ENCODE measurements around the gene GLYR1.

The GLYR1 gene

DNA sequence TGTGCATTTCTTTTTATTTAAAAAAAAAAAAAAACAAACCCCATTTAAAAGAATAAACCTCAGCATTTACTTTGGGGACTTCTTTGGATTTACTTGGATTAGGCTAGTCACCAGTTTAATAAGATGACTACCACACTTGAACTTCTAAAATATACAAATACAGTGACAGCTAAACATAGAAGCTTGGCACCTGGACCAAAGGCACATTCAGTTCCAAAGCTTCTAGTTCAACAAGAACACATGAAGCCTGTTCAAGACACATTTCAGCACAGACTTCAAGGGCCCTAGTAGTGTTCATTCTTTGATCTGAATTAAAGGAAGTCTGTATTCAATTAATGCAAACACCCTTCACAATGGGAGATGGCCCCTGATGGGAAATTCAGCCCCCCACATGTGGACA lies 33.0 kb downstream of the GLYR1 start:
- POLR2A ChIA-PET: no interaction called here
- no peak overlapping the region for H3K27ac ChIP-seq (ENCODE audit: extremely low read depth, low read depth, low read length)
- H3K4me3 ChIP-seq (ENCODE audit: low read depth, low read length): no peak overlapping the region
- no peaks in the 10 kb centered on the region for H3K4me1 ChIP-seq (ENCODE audit: control insufficient read depth, insufficient read depth, low read length)
- H3K9me3 ChIP-seq (ENCODE audit: control insufficient read depth, insufficient read depth, low read depth, low read length): no peaks in the 10 kb centered on the region
- TF ChIP-seq ZNF843 (tag by site-specific recombination; IDR thresholded peaks at IDR 0.05) (no peak), ZNF174 (tag by site-specific recombination; IDR thresholded peaks at IDR 0.05) (no peak), ZNF19 (tag by site-specific recombination; IDR thresholded peaks at IDR 0.05; ENCODE audit: low read depth) (no peak), ZNF660 (tag by site-specific recombination; IDR thresholded peaks at IDR 0.05) (no peak), KLF9 (tag by site-specific recombination; IDR thresholded peaks at IDR 0.05; ENCODE audit: low read depth) (no peak), ZBTB1 (tag by site-specific recombination; IDR thresholded peaks at IDR 0.05) (no peak), ZNF324 (tag by site-specific recombination; IDR thresholded peaks at IDR 0.05) (no peak), ZBTB7A (tag by site-specific recombination; IDR thresholded peaks at IDR 0.05; ENCODE audit: low read depth) (no peak), ZNF830 (tag by site-specific recombination; IDR thresholded peaks at IDR 0.05; ENCODE audit: low read depth) (no peak), OSR2 (tag by site-specific recombination; IDR thresholded peaks at IDR 0.05) (no peak), ZNF23 (tag by site-specific recombination; IDR thresholded peaks at IDR 0.05; ENCODE audit: borderline replicate concordance) (no peak), ZNF114 (tag by site-specific recombination; IDR thresholded peaks at IDR 0.05) (no peak)
- TF ChIP-seq, protein P1, sequence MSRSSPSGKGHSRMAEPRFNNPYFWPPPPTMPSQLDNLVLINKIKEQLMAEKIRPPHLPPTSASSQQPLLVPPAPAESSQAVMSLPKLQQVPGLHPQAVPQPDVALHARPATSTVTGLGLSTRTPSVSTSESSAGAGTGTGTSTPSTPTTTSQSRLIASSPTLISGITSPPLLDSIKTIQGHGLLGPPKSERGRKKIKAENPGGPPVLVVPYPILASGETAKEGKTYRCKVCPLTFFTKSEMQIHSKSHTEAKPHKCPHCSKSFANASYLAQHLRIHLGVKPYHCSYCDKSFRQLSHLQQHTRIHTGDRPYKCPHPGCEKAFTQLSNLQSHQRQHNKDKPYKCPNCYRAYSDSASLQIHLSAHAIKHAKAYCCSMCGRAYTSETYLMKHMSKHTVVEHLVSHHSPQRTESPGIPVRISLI (tag by site-specific recombination; IDR thresholded peaks at IDR 0.05): no peak
- CTCF ChIA-PET: interaction anchor here (0.6 kb wide), 1 partner anchor 954 kb away, joined by 4 read pairs; no protein-coding TSS in a partner anchor
- peaks cover 27 to 71% of the 10 kb centered on the region in 2 experiments; a peak in 2 of 3 replicates for H3K36me3 ChIP-seq (ENCODE audit: control insufficient read depth in 2 of 2, insufficient read depth in 1 of 2, low read length in 2 of 2)

DNA sequence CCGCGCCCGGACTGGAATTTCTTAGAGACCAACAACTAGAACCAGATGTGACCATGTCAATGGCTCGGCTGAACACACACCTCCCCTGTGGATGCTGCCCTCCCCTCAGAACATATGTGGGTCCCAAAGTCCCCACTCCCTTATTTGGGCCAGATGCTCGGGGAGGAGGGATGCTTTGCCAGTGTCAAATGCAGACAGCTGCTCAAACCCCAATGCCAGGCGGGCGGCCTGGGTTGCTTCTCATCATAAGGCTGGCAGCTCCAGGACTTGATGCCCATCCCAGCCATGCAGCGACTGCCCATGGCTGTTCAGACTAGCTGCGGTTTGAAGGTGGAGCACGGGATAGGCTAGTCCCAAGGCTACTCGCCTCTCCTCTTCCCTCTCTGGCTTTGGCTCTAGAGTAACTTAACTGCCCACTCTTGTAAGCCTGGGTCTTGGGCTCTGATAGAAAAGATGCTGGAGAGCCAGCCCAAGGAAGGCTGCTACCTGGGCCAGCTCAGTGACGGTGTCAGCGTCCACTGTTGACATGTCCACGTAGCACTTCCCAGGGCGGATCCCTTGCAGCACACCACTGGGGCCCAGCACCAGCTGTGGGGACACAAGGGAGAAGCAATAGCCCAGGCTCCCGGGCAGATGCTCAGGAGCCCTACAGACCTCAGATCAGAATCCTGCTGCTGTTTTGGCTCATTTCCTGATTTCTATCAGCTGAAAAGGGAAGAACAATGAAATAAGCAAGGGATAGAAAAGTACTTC lies 33.7 kb downstream of the GLYR1 start:
- H3K27ac ChIP-seq (ENCODE audit: extremely low read depth, low read depth, low read length): no peak overlapping the region
- ChIA-PET POLR2A (interaction anchor here (0.6 kb wide), 1 partner anchor 99 kb away, joined by 5 read pairs; no protein-coding TSS in a partner anchor), CTCF (interaction anchor here (0.6 kb wide), 1 partner anchor 954 kb away, joined by 4 read pairs; no protein-coding TSS in a partner anchor)
- H3K4me3 ChIP-seq (ENCODE audit: low read depth, low read length): no peak overlapping the region
- no peaks in the 10 kb centered on the region for H3K4me1 ChIP-seq (ENCODE audit: control insufficient read depth, insufficient read depth, low read length)
- no peak for TF ChIP-seq RBAK (tag by site-specific recombination; IDR thresholded peaks at IDR 0.05)
- no peaks in the 10 kb centered on the region for H3K9me3 ChIP-seq (ENCODE audit: control insufficient read depth, insufficient read depth, low read depth, low read length)
- H3K36me3 ChIP-seq (ENCODE audit: control insufficient read depth in 2 of 2, insufficient read depth in 1 of 2, low read length in 2 of 2): peaks cover 32 to 71% of the 10 kb centered on the region in 2 experiments; a peak in 2 of 3 replicates

- POLR2A ChIA-PET: interaction anchor here (0.5 to 1.0 kb wide), 2 partner anchors 9 to 68 kb away, joined by 3 to 10 read pairs; partner anchors contain the start of gene ROGDI
- Histone ChIP-seq H3K4me1 (ENCODE audit: control insufficient read depth, insufficient read depth, low read length) (no peaks in the 10 kb centered on the region), H3K36me3 (ENCODE audit: control insufficient read depth in 2 of 2, insufficient read depth in 1 of 2, low read length in 2 of 2) (peaks cover 44 to 73% of the 10 kb centered on the region in 2 experiments), H3K9me3 (ENCODE audit: control insufficient read depth, insufficient read depth, low read depth, low read length) (no peaks in the 10 kb centered on the region), H3K4me3 (ENCODE audit: low read depth, low read length) (no peak overlapping the region), H3K27ac (ENCODE audit: extremely low read depth, low read depth, low read length) (no peak overlapping the region)
- CTCF ChIA-PET: interaction anchor here (0.8 kb wide), 1 partner anchor 10 kb away, joined by 5 read pairs; no protein-coding TSS in a partner anchor
- TF ChIP-seq ZNF629 (tag by site-specific recombination; IDR thresholded peaks at IDR 0.05) (no peak), GFI1B (tag by site-specific recombination; IDR thresholded peaks at IDR 0.05) (no peak), ZNF132 (tag by site-specific recombination; IDR thresholded peaks at IDR 0.05; ENCODE audit: borderline replicate concordance) (no peak), ZNF248 (tag by site-specific recombination; IDR thresholded peaks at IDR 0.05) (no peak), SALL2 (tag by site-specific recombination; IDR thresholded peaks at IDR 0.05; ENCODE audit: borderline replicate concordance) (no peak), ZBTB20 (tag by site-specific recombination; IDR thresholded peaks at IDR 0.05) (no peak), ZNF221 (tag by site-specific recombination; IDR thresholded peaks at IDR 0.05; ENCODE audit: borderline replicate concordance) (no peak), ZNF26 (tag by site-specific recombination; IDR thresholded peaks at IDR 0.05) (no peak), ZNF426 (tag by site-specific recombination; IDR thresholded peaks at IDR 0.05) (no peak), ZNF701 (tag by site-specific recombination; IDR thresholded peaks at IDR 0.05) (no peak), MZF1 (tag by site-specific recombination; IDR thresholded peaks at IDR 0.05; ENCODE audit: borderline replicate concordance) (no peak), KLF8 (tag by site-specific recombination; IDR thresholded peaks at IDR 0.05) (no peak), KLF16 (tag by site-specific recombination; IDR thresholded peaks at IDR 0.05) (no peak), ZNF660 (tag by site-specific recombination; IDR thresholded peaks at IDR 0.05) (no peak)
- TF ChIP-seq, protein P2, sequence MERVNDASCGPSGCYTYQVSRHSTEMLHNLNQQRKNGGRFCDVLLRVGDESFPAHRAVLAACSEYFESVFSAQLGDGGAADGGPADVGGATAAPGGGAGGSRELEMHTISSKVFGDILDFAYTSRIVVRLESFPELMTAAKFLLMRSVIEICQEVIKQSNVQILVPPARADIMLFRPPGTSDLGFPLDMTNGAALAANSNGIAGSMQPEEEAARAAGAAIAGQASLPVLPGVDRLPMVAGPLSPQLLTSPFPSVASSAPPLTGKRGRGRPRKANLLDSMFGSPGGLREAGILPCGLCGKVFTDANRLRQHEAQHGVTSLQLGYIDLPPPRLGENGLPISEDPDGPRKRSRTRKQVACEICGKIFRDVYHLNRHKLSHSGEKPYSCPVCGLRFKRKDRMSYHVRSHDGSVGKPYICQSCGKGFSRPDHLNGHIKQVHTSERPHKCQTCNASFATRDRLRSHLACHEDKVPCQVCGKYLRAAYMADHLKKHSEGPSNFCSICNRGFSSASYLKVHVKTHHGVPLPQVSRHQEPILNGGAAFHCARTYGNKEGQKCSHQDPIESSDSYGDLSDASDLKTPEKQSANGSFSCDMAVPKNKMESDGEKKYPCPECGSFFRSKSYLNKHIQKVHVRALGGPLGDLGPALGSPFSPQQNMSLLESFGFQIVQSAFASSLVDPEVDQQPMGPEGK (tag by site-specific recombination; IDR thresholded peaks at IDR 0.05): no peak
These were observed 35.3 kb downstream of the GLYR1 start for GRCh38 chr16:4811773-4812172.
